Neural cell (in vitro differentiated cells): ENCODE measurements around the gene IL15. TPM values are rescaled to one million over a fixed set of nuclear protein-coding genes. Genes with fewer than 3 reads are reported as not detected.

Source experiments
- H2AFZ ChIP-seq: fragments of 200-600, 300-800 bp; sonication (generic), shearing (Covaris generic); 2 replicates; pipeline ENCODE4 v1.6.0; 2014; ENCODE audit warnings: low read depth, mild to moderate bottlenecking, antibody characterized with exemption, low read length, moderate library complexity
- H3F3A ChIP-seq: fragments of 200-600 bp; shearing (Covaris generic); 2 replicates; pipeline ENCODE4 v1.6.1; 2016; ENCODE audit warnings: mild to moderate bottlenecking, moderate library complexity, mixed read lengths, antibody characterized with exemption, low read length; ENCODE audit not compliant: insufficient read depth, poor library complexity, severe bottlenecking
- H3K27ac ChIP-seq: fragments of 200-600, 300-800 bp; sonication (generic), shearing (Covaris generic); 2 replicates; pipeline ENCODE4 v1.5.1; 2014; ENCODE audit warnings: mild to moderate bottlenecking, low read length, moderate library complexity
- H3K27me3 ChIP-seq: fragments of 300-800, 200-600 bp; sonication (generic), shearing (Covaris generic); 2 replicates; pipeline ENCODE4 v1.6.0; 2014; ENCODE audit warnings: mild to moderate bottlenecking, low read depth, low read length, moderate library complexity; ENCODE audit not compliant: insufficient read depth
- H3K36me3 ChIP-seq: fragments of 300-800, 200-600 bp; sonication (generic), shearing (Covaris generic); 2 replicates; pipeline ENCODE4 v1.5.1; 2014; ENCODE audit warnings: mild to moderate bottlenecking, antibody characterized with exemption, low read length, moderate library complexity; ENCODE audit not compliant: insufficient read depth
- H3K4me2 ChIP-seq: fragments of 300-800, 200-600 bp; sonication (generic), shearing (Covaris generic); 2 replicates; pipeline ENCODE4 v1.6.0; 2014; ENCODE audit warnings: mild to moderate bottlenecking, low read length
- H3K4me3 ChIP-seq: fragments of 300-800, 200-600 bp; sonication (generic), shearing (Covaris generic); 2 replicates; pipeline ENCODE4 v1.5.1; 2014; ENCODE audit warnings: mild to moderate bottlenecking, low read length, moderate library complexity
- H3K79me2 ChIP-seq: fragments of 200-600 bp; shearing (Covaris generic); replicated peaks from 2 replicates; pipeline ENCODE4 v1.6.0; 2014; ENCODE audit warnings: mild to moderate bottlenecking, low read length, moderate library complexity; ENCODE audit not compliant: insufficient read depth
- H3K9ac ChIP-seq: fragments of 300-800, 200-600 bp; sonication (generic), shearing (Covaris generic); 2 replicates; pipeline ENCODE4 v1.6.1; 2016; ENCODE audit warnings: mild to moderate bottlenecking, low read length, mixed read lengths
- H3K9me2 ChIP-seq: fragments of 200-600 bp; shearing (Covaris generic); 2 replicates; pipeline ENCODE4 v1.6.1; 2016; ENCODE audit warnings: mild to moderate bottlenecking, low read length, mixed read lengths; ENCODE audit not compliant: insufficient read depth
- H3K9me3 ChIP-seq: fragments of 200-600, 300-800 bp; sonication (generic), shearing (Covaris generic); 2 replicates; pipeline ENCODE4 v1.6.1; 2016; ENCODE audit warnings: mild to moderate bottlenecking, mixed run types, low read length, moderate library complexity, mixed read lengths
- H4K20me1 ChIP-seq: fragments of 200-600 bp; shearing (Covaris generic); 2 replicates; pipeline ENCODE4 v1.6.1; 2016; ENCODE audit warnings: mild to moderate bottlenecking, mixed run types; ENCODE audit not compliant: insufficient read depth
- CTCF ChIP-seq: fragments of 450-650 bp; IDR thresholded peaks from 2 replicates; pipeline ENCODE4 v1.5.1; 2014; ENCODE audit warnings: antibody characterized with exemption, mild to moderate bottlenecking, moderate library complexity; ENCODE audit not compliant: poor library complexity, severe bottlenecking
- EP300 ChIP-seq: fragments of 450-650 bp; conservative IDR thresholded peaks from 2 replicates; pipeline ENCODE4 v1.6.1; 2014; ENCODE audit warnings: antibody characterized with exemption, mild to moderate bottlenecking, moderate library complexity; ENCODE audit not compliant: poor library complexity, severe bottlenecking
- EZH2 ChIP-seq: fragments of 200-600, 300-800 bp; shearing (Covaris generic), sonication (generic); IDR thresholded peaks from 2 replicates; pipeline ENCODE4 v1.6.1; 2014; ENCODE audit warnings: antibody characterized with exemption, low read length, borderline replicate concordance, mild to moderate bottlenecking; ENCODE audit not compliant: insufficient read depth, poor library complexity, severe bottlenecking
- MXI1 ChIP-seq: fragments of 450-650 bp; conservative IDR thresholded peaks from 2 replicates; pipeline ENCODE4 v1.6.1; 2014; ENCODE audit warnings: antibody characterized with exemption, mild to moderate bottlenecking; ENCODE audit not compliant: poor library complexity, severe bottlenecking
- POLR2AphosphoS5 ChIP-seq: IDR thresholded peaks from 2 replicates; pipeline ENCODE4 v1.6.1; 2012
- RAD21 ChIP-seq: fragments of 450-650 bp; conservative IDR thresholded peaks from 2 replicates; pipeline ENCODE4 v1.6.1; 2014; ENCODE audit warnings: antibody characterized with exemption, mild to moderate bottlenecking, moderate library complexity
- REST ChIP-seq: IDR thresholded peaks from 2 replicates; pipeline ENCODE4 v1.6.1; 2012; ENCODE audit warnings: borderline replicate concordance
- SMC3 ChIP-seq: fragments of 450-650 bp; conservative IDR thresholded peaks from 2 replicates; pipeline ENCODE4 v1.6.1; 2014; ENCODE audit warnings: antibody characterized with exemption, mild to moderate bottlenecking, moderate library complexity; ENCODE audit not compliant: poor library complexity
- TAF1 ChIP-seq: IDR thresholded peaks from 2 replicates; pipeline ENCODE4 v1.6.1; 2012; ENCODE audit warnings: low read depth
- polyA plus RNA-seq: library from polyadenylated mRNA; depleted of rRNA; stranded (reverse); fragments of >200 nt; gene quantifications from 2 replicates; pipeline ENCODE4 v1.2.3, GENCODE V29; 2014

IL15 gene
- polyA plus RNA-seq, 1 donor from 2014 or later = not detected

- Histone ChIP-seq H3K9ac (no peak overlapping the region), H4K20me1 (no peaks in the 10 kb centered on the region)
Observed at GRCh38 chr4:141706445-141706844, 70.1 kb downstream of the IL15 start.

GRCh38 chr4:141711211-141711610 is 74.8 kb downstream of the IL15 start:
- Histone ChIP-seq H3F3A (no peaks in the 10 kb centered on the region), H3K4me3 (no peak overlapping the region), H3K27ac (no peak overlapping the region), H3K9me2 (no peaks in the 10 kb centered on the region), H4K20me1 (no peaks in the 10 kb centered on the region), H2AFZ (no peak overlapping the region), H3K4me2 (no peak overlapping the region), H3K36me3 (no peaks in the 10 kb centered on the region), H3K79me2 (no peaks in the 10 kb centered on the region), H3K27me3 (no peaks in the 10 kb centered on the region), H3K9me3 (no peaks in the 10 kb centered on the region), H3K9ac (no peak overlapping the region)
- peak; percentile 22 for TF ChIP-seq CTCF
- no peak for TF ChIP-seq EZH2
- TF ChIP-seq SMC3 = no peak

More at GRCh38 chr4:141706445-141706844, 70.1 kb downstream of the IL15 start:
- no peak overlapping the region for H2AFZ ChIP-seq
- no peaks in the 10 kb centered on the region for H3K9me2 ChIP-seq
- H3K9me3 ChIP-seq = no peaks in the 10 kb centered on the region
- no peak overlapping the region for H3K4me3 ChIP-seq
- H3F3A ChIP-seq = no peaks in the 10 kb centered on the region
- H3K27ac ChIP-seq = no peak overlapping the region
- no peak overlapping the region for H3K4me2 ChIP-seq
- no peak for TF ChIP-seq POLR2AphosphoS5
- TF ChIP-seq EZH2 = no peak
- TF ChIP-seq SMC3 = no peak
- no peak for TF ChIP-seq RAD21
- TF ChIP-seq MXI1 = no peak
- TF ChIP-seq TAF1 = no peak
- no peak for TF ChIP-seq EP300
- no peak for TF ChIP-seq REST
- no peak for TF ChIP-seq CTCF
- H3K36me3 ChIP-seq = no peaks in the 10 kb centered on the region
- no peaks in the 10 kb centered on the region for H3K79me2 ChIP-seq
- H3K27me3 ChIP-seq = no peaks in the 10 kb centered on the region
